ENCODE data around the gene SYNGR1.

The SYNGR1 gene

DNA sequence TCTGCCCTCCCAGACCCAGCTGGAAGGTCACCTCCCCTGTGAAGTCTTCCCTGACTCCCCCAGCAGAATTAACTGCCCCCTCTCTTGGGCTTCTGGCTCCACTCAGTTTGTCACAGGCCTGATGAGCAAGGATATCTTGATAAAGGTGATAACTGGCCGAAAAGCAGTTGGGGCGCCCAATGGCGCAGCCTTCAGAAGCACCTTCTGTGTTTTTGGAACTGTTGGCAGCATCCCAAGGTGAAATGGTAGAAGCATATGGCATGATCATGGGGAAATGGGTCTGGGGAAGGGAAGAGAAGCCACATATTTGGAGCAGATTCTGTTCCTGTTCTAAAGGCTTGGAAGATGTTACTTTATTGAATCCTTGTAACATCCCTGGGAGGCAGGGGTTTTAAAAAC lies 47.0 kb downstream of the SYNGR1 start:
- no peaks in the 10 kb centered on the region for H3K36me3 ChIP-seq
- H3K27ac ChIP-seq = no peak overlapping the region
- no peaks in the 10 kb centered on the region for H3K9me3 ChIP-seq
- no peak overlapping the region for H3K4me3 ChIP-seq (ENCODE audit: low read depth in 1 of 2, low read length in 1 of 2)
- H3K27me3 ChIP-seq = no peaks in the 10 kb centered on the region
- H3K4me1 ChIP-seq (ENCODE audit: control insufficient read depth in 1 of 2, insufficient read depth in 1 of 2, low read depth in 1 of 2, low read length in 1 of 2) = peaks cover 16 to 21% of the 10 kb centered on the region in 2 experiments
- TF ChIP-seq, protein P1, sequence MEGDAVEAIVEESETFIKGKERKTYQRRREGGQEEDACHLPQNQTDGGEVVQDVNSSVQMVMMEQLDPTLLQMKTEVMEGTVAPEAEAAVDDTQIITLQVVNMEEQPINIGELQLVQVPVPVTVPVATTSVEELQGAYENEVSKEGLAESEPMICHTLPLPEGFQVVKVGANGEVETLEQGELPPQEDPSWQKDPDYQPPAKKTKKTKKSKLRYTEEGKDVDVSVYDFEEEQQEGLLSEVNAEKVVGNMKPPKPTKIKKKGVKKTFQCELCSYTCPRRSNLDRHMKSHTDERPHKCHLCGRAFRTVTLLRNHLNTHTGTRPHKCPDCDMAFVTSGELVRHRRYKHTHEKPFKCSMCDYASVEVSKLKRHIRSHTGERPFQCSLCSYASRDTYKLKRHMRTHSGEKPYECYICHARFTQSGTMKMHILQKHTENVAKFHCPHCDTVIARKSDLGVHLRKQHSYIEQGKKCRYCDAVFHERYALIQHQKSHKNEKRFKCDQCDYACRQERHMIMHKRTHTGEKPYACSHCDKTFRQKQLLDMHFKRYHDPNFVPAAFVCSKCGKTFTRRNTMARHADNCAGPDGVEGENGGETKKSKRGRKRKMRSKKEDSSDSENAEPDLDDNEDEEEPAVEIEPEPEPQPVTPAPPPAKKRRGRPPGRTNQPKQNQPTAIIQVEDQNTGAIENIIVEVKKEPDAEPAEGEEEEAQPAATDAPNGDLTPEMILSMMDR (IDR thresholded peaks at IDR 0.05) = no peak

DNA sequence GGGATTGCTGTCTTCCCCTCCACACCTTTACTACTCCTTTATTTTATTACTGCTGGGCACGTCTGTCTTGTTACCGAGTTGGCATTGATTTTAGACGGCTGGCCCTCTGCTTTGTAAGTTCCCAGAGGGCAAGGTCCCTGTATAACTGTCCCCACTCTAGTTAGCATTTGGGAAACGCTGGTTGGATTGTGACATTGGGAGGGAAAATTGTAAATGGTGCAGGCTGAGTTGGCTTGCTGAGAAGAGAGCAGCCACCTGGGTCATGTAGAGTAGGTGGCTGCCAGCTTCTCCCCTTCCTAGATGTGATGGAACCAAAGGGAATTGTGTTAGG lies 51.5 kb downstream of the SYNGR1 start:
- Histone ChIP-seq H3K27ac (no peak overlapping the region), H3K9me3 (no peaks in the 10 kb centered on the region), H3K36me3 (peaks cover 9% of the 10 kb centered on the region), H3K27me3 (no peaks in the 10 kb centered on the region), H3K4me3 (ENCODE audit: low read depth in 1 of 2, low read length in 1 of 2) (no peak overlapping the region), H3K4me1 (ENCODE audit: control insufficient read depth in 1 of 2, insufficient read depth in 1 of 2, low read depth in 1 of 2, low read length in 1 of 2) (peaks cover 11 to 16% of the 10 kb centered on the region in 2 experiments)
- TF ChIP-seq, protein P1 (IDR thresholded peaks at IDR 0.05) = no peak

DNA sequence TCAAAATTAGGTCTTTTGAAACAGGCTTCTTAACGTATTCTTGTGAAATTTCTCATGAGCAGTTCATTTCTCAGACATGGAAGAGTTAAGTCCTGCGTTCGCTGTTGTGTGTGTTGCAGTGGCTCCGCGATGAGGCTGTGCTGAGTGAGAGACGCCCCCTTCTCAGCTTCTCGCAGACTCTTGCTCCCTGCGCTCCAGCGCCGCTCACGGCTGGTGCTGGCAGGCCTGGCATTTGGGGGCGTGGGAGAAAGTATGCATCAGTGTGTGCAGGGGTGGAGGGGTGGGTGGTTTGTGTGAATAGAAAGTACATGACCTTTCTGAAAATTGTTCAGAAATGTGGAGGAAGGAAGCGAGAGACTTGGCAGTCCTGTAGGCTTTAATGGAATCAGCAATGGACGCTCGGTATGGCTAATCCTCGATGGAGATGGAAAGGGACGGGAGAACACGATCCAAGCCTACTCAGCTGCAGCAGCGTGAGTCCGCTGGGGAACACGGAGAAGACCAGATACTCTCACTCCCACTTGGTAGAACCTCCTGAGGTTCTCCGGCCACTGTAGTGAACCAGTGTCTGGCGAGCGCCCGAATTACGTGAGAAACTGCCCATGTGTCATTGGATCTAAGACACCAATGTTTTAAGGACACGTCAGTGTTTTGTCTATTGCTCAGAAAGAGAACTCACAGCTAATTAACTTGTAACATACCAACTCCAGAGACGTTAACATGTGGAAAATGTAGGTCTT lies 55.7 kb downstream of the SYNGR1 start:
- TF ChIP-seq, protein P1 (IDR thresholded peaks at IDR 0.05) = no peak
- peaks cover 6 to 12% of the 10 kb centered on the region in 2 experiments for H3K4me1 ChIP-seq (ENCODE audit: control insufficient read depth in 1 of 2, insufficient read depth in 1 of 2, low read depth in 1 of 2, low read length in 1 of 2)
- H3K4me3 ChIP-seq (ENCODE audit: low read depth in 1 of 2, low read length in 1 of 2) = no peak overlapping the region
- no peaks in the 10 kb centered on the region for H3K27me3 ChIP-seq
- no peak overlapping the region for H3K27ac ChIP-seq
- no peaks in the 10 kb centered on the region for H3K9me3 ChIP-seq
- H3K36me3 ChIP-seq = peaks cover 9% of the 10 kb centered on the region

DNA sequence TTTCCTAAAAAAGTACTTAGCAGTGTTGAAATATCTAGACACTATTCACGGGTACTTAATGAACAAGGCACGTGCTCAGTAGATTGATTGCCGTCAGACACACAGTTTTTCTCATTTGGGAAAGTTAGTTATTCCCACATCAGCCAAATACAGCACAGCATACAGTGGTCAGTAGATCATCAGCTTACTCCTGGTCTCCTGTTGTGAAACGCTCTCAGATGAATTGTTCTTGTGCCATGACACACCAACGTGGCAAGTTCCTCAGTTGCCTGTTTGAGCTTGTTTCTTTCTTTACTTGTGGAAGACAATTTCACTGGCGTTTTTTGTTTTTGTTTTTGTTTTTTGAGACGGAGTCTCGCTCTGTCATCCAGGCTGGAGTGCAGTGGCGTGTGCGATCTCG lies 58.4 kb downstream of the SYNGR1 start:
- Histone ChIP-seq H3K27ac (no peak overlapping the region), H3K4me1 (ENCODE audit: control insufficient read depth in 1 of 2, insufficient read depth in 1 of 2, low read depth in 1 of 2, low read length in 1 of 2) (peaks cover 24 to 33% of the 10 kb centered on the region in 2 experiments), H3K27me3 (no peaks in the 10 kb centered on the region), H3K9me3 (no peaks in the 10 kb centered on the region), H3K4me3 (ENCODE audit: low read depth in 1 of 2, low read length in 1 of 2) (no peak overlapping the region), H3K36me3 (peaks cover 9% of the 10 kb centered on the region)
- TF ChIP-seq, protein P1 (IDR thresholded peaks at IDR 0.05) = no peak

DNA sequence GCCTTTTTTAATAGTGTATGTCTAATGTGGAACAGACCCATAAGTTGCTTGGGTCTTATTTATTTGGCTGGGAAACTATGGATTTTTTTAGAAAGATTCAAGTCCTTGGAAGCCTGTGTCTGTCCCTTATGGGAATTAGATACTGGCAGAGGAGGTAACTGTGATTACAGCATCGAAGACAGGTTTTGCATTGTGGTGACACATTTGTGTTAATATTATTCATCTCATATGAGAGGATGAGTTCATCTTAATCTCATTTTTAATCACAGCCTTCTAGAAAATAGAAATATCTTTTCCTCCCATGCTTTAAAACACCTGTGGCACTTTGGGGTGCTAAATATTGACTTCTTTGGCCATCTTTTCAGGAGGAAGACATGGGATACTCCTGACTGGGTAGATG lies 59.0 kb downstream of the SYNGR1 start:
- no peak overlapping the region for H3K27ac ChIP-seq
- peaks cover 9% of the 10 kb centered on the region for H3K36me3 ChIP-seq
- TF ChIP-seq, protein P1 (IDR thresholded peaks at IDR 0.05) = no peak
- peaks cover 28 to 38% of the 10 kb centered on the region in 2 experiments for H3K4me1 ChIP-seq (ENCODE audit: control insufficient read depth in 1 of 2, insufficient read depth in 1 of 2, low read depth in 1 of 2, low read length in 1 of 2)
- H3K4me3 ChIP-seq (ENCODE audit: low read depth in 1 of 2, low read length in 1 of 2) = no peak overlapping the region
- H3K27me3 ChIP-seq = no peaks in the 10 kb centered on the region
- no peaks in the 10 kb centered on the region for H3K9me3 ChIP-seq
